ENCODE data around the gene HLA-DRB5. TPM values are rescaled to one million over a fixed set of nuclear protein-coding genes. Genes with fewer than 3 reads are reported as not detected.
"Not testable (repeated sequence)": the region's sequence is repeated elsewhere in the genome, so short reads cannot be mapped to it uniquely, and the experiment has no call there.

HLA-DRB5 gene
- total RNA-seq: 279 TPM
- long read RNA-seq, partial matches to known transcripts: 3 of 3 reads
- long read RNA-seq, other reads (novel, unspliced or antisense): 0 of 3 reads

GRCh38 chr6:32529697-32530430 lies at the start of gene HLA-DRB5:
HLA-DRB5 (minus strand) TSS chr6:32530287; CDS start chr6:32530224, 63 bp downstream.
- peak; percentile 99 for ATAC-seq
- TF ChIP-seq, protein P1, sequence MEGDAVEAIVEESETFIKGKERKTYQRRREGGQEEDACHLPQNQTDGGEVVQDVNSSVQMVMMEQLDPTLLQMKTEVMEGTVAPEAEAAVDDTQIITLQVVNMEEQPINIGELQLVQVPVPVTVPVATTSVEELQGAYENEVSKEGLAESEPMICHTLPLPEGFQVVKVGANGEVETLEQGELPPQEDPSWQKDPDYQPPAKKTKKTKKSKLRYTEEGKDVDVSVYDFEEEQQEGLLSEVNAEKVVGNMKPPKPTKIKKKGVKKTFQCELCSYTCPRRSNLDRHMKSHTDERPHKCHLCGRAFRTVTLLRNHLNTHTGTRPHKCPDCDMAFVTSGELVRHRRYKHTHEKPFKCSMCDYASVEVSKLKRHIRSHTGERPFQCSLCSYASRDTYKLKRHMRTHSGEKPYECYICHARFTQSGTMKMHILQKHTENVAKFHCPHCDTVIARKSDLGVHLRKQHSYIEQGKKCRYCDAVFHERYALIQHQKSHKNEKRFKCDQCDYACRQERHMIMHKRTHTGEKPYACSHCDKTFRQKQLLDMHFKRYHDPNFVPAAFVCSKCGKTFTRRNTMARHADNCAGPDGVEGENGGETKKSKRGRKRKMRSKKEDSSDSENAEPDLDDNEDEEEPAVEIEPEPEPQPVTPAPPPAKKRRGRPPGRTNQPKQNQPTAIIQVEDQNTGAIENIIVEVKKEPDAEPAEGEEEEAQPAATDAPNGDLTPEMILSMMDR (IDR thresholded peaks at IDR 0.05): no peak
- intact Hi-C loops (cut with DNase I): no loop called here
- no peak within 1 kb of the TSS for H3K27ac ChIP-seq
- no peaks in the 10 kb centered on the region for H3K27me3 ChIP-seq (ENCODE audit: low read depth)
- DNase-seq: peak; percentile 75
- H3K4me1 ChIP-seq: no peaks in the 10 kb centered on the region
- H3K36me3 ChIP-seq: no peaks in the 10 kb centered on the region
- no peaks in the 10 kb centered on the region for H3K9me3 ChIP-seq
- no peak within 1 kb of the TSS for H3K4me3 ChIP-seq

- TF ChIP-seq, protein P1 (IDR thresholded peaks at IDR 0.05): no peak
- no peaks in the 10 kb centered on the region for H3K27me3 ChIP-seq (ENCODE audit: low read depth)
- H3K36me3 ChIP-seq: no peaks in the 10 kb centered on the region
- H3K4me3 ChIP-seq: no peak overlapping the region
- ATAC-seq: no peak
- no peaks in the 10 kb centered on the region for H3K9me3 ChIP-seq
- no peak for DNase-seq
- intact Hi-C loops (cut with DNase I): no loop called here
- no peak overlapping the region for H3K27ac ChIP-seq
- no peaks in the 10 kb centered on the region for H3K4me1 ChIP-seq
Observed at GRCh38 chr6:32578962-32579361, 48.9 kb upstream of the HLA-DRB5 start.

DNA sequence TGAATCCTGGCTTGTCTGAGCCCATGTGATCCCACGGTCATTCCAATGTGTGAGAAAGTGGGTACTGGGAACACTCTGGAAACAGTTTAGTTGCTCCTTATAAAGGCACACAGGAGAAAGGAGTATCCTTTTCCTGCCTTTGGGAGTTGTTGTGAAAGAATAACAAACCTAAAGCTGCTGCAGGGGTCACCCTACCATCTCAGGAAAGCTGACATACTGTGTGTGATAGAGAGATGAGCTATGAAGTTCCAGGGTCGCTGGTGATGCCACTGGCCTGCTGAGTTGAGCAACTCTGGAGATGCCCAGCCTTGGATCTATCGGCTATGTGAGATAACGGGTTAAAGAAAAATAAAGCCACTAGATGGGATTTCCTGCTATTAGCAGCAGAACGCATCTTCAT lies 47.4 kb upstream of the HLA-DRB5 start:
- H3K27ac ChIP-seq; intact Hi-C loops (cut with DNase I); H3K9me3 ChIP-seq; H3K27me3 ChIP-seq (ENCODE audit: low read depth); H3K4me1 ChIP-seq; H3K4me3 ChIP-seq; DNase-seq; H3K36me3 ChIP-seq: not testable (repeated sequence)
- peak in 1 of 2 donors; percentile 34 for ATAC-seq

DNA sequence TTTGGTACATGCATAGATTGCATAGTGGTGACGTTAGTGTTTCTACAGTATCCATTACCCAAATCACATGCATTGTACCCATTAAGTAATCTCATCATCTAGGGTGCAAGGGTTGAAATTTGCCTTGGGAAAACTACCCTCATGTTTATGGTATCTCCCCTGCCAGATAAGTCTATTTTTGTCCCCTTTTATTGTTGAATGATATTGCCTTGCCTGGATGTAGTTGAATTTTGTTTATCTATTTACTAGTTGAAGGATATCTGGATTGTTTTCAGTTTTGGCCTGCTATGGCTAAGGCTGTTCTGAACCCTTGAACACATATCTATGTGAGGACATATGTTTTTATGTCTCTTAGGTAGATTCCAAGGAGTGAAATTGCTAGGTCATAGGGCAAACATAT lies 46.2 kb upstream of the HLA-DRB5 start:
- ATAC-seq: peak in 1 of 2 donors; percentile 18
- H3K27me3 ChIP-seq (ENCODE audit: low read depth): no peaks in the 10 kb centered on the region
- no peaks in the 10 kb centered on the region for H3K4me1 ChIP-seq
- H3K4me3 ChIP-seq: no peak overlapping the region
- no peak for DNase-seq
- H3K9me3 ChIP-seq: no peaks in the 10 kb centered on the region
- no peak overlapping the region for H3K27ac ChIP-seq
- TF ChIP-seq, protein P1 (IDR thresholded peaks at IDR 0.05): no peak
- intact Hi-C loops (cut with DNase I): no loop called here
- no peaks in the 10 kb centered on the region for H3K36me3 ChIP-seq

GRCh38 chr6:32570363-32570905 lies 40.3 kb upstream of the HLA-DRB5 start:
- Histone ChIP-seq H3K9me3 (no peaks in the 10 kb centered on the region), H3K27me3 (ENCODE audit: low read depth) (no peaks in the 10 kb centered on the region), H3K27ac (no peak overlapping the region), H3K4me1 (no peaks in the 10 kb centered on the region), H3K4me3 (no peak overlapping the region), H3K36me3 (no peaks in the 10 kb centered on the region)
- TF ChIP-seq, protein P1 (IDR thresholded peaks at IDR 0.05): no peak
- ATAC-seq (no peak), DNase-seq (no peak)
- intact Hi-C loops (cut with DNase I): no loop called here

DNA sequence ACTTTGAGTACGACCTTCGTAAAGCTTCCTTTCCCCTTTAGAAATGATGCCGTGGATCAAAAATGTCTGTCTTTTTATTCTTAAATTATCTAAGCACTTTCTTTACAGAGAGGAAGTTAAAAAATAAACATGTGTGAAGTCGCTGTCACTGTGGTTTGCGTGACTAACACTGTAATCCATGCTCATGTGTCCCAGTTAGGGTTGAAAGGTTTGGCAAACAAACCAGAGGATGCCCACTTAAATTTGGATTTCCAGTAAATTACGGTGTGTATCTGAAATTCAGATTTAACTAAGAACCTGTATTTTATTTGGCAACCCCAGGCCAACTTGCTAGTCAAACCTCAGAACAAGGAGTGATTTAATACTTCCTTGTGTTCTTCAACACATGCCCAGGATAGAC lies 38.5 kb upstream of the HLA-DRB5 start:
- Histone ChIP-seq H3K27ac (no peak overlapping the region), H3K36me3 (no peaks in the 10 kb centered on the region), H3K4me3 (no peak overlapping the region), H3K4me1 (no peaks in the 10 kb centered on the region), H3K9me3 (no peaks in the 10 kb centered on the region), H3K27me3 (ENCODE audit: low read depth) (no peaks in the 10 kb centered on the region)
- TF ChIP-seq, protein P1 (IDR thresholded peaks at IDR 0.05): no peak
- intact Hi-C loops (cut with DNase I): no loop called here
- ATAC-seq (no peak), DNase-seq (no peak)

Measured in lower lobe of right lung (tissue), 2 donors.